Esophagus muscularis mucosa (tissue), 4 donors: ENCODE data around the gene SYMPK. TPM values are rescaled to one million over a fixed set of nuclear protein-coding genes. Genes with fewer than 3 reads are reported as not detected.
A peak's percentile ranks its signal among the peaks of the same experiment; 100 is the strongest.

Source experiments
- DNase-seq: peaks from one replicate; pipeline ENCODE4 v3.0.0-alpha.2; 2017; ENCODE audit errors: extremely low spot score
- H3K27ac ChIP-seq, 4 donors: fragments of 200-600 bp; sonication (generic); replicated peaks in 1 of 4; 1 replicate in 3 of 4; 2 replicates in 1 of 4; pipeline ENCODE4 v1.5.1; 2016 to 2019; ENCODE audit warnings: mild to moderate bottlenecking in 1 of 4
- H3K27me3 ChIP-seq, 4 donors: fragments of 200-600 bp; sonication (generic); one replicate each; pipeline versions ENCODE4 v1.5.1 to v1.6.0; 2016 to 2019
- H3K36me3 ChIP-seq, 4 donors: fragments of 200-600 bp; sonication (generic); one replicate each; pipeline ENCODE4 v1.5.1; 2016 to 2019
- H3K4me1 ChIP-seq, 4 donors: fragments of 200-600 bp; sonication (generic); one replicate each; pipeline ENCODE4 v1.5.1; 2016 to 2019
- H3K4me3 ChIP-seq, 4 donors: fragments of 200-600 bp; sonication (generic); 1 replicate in 2 of 4; 2 replicates in 2 of 4; pipeline ENCODE4 v1.5.1; 2016 to 2019; ENCODE audit warnings: mild to moderate bottlenecking in 4 of 4, moderate library complexity in 1 of 4
- H3K9me3 ChIP-seq, 4 donors: fragments of 200-600 bp; sonication (generic); 1 replicate in 3 of 4; 2 replicates in 1 of 4; pipeline ENCODE4 v1.5.1; 2016 to 2019
- CTCF ChIP-seq, 3 experiments: fragments of 200-600 bp in 2 of 3; fragments of 450-650 bp in 1 of 3; sonication (generic) in 2 of 3; IDR thresholded peaks; one replicate each; pipeline ENCODE4 v1.5.1; 2017 to 2019; ENCODE audit warnings: antibody characterized with exemption in 3 of 3, mild to moderate bottlenecking in 2 of 3, moderate library complexity in 1 of 3
- EP300 ChIP-seq: sonication (generic); formaldehyde crosslinking; IDR thresholded peaks from one replicate; pipeline ENCODE4 v1.6.1; 2017; ENCODE audit warnings: antibody characterized with exemption
- POLR2A ChIP-seq: fragments of 450-650 bp; IDR thresholded peaks from one replicate; pipeline ENCODE4 v1.6.1; 2017; ENCODE audit warnings: antibody characterized with exemption, moderate library complexity, mild to moderate bottlenecking, low read depth
- POLR2AphosphoS5 ChIP-seq, 2 donors: sonication (generic); formaldehyde crosslinking; IDR thresholded peaks; one replicate each; pipeline ENCODE4 v1.6.1; 2017; ENCODE audit warnings: antibody characterized with exemption in 2 of 2
- WGBS: methylation state at CpG from one replicate; pipeline ENCODE4 v1.1.5; 2018; 5-methylcytosine and 5-hydroxymethylcytosine counted together
- intact Hi-C: fragments of 100-400 bp; cut with DNase I; formaldehyde crosslinking; loops from one replicate; pipeline ENCODE4 v1.15.1; 2023
- total RNA-seq, 4 donors: library from RNA; depleted of rRNA; stranded (reverse); fragments of >200 nt; gene quantifications; one replicate each; pipeline versions ENCODE4 v1.1.0 to v1.2.1, GENCODE V29; 2016

SYMPK gene
- total RNA-seq, 4 donors from 2014 or later = 22.0 to 44.2 (median 36.6) TPM

- no peaks in the 10 kb centered on the region for H3K27me3 ChIP-seq
- H3K9me3 ChIP-seq = no peaks in the 10 kb centered on the region
- peaks cover 0 to 22% (median 11%) of the 10 kb centered on the region in 4 donors for H3K36me3 ChIP-seq
- peaks cover 48 to 85% (median 76%) of the 10 kb centered on the region in 4 donors for H3K4me1 ChIP-seq
- no peak for DNase-seq
- intact Hi-C loops = loop anchor here (2.0 kb wide), 2 partner anchors 49 to 75 kb away; partner anchors contain the start of gene QPCTL
- H3K4me3 ChIP-seq = peak overlapping the region; percentile 87 to 98 (median 92)
- no peak for TF ChIP-seq POLR2A
- TF ChIP-seq CTCF (IDR thresholded peaks at IDR 0.05) = peak in 1 of 3 experiments; percentile 4
- peak; percentile 63 to 74 for TF ChIP-seq POLR2AphosphoS5 (IDR thresholded peaks at IDR 0.05)
- WGBS = 3% methylated on average over 8 of the region's 102 CpGs
- peak overlapping the region; percentile 91 to 98 (median 97) for H3K27ac ChIP-seq
Measured at GRCh38 chr19:45767881-45768654, 94.9 kb downstream of the SYMPK start.

DNA sequence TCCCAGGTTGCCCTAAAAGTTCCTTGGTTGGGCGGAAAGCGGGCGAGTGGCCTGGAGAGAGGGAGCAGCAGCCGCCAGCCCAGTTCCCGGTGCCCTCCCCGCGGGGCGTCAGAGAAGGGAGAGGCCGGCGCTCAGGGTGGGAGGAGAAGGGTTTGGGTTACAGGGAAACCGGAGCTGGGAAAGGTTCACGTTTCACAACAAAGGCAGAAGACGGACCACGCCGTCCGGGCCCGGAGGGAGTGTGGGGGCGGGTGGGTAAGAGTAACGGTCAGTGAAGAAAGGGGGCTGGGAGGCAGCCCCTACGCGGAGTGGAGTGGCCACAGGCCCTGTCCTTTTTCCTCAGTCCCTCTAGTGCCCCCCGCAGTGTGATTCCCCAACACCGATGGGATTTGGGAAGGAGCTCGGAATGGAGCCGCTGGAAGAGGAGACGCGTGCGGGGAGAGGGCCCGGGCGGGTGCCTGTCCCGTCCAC, 95.5 kb downstream of the SYMPK start:
- 5% methylated on average over 18 of the region's 31 CpGs for WGBS
- H3K27me3 ChIP-seq = no peaks in the 10 kb centered on the region
- H3K4me3 ChIP-seq = peak overlapping the region; percentile 87 to 98 (median 92)
- H3K9me3 ChIP-seq = no peaks in the 10 kb centered on the region
- DNase-seq = no peak
- intact Hi-C loops = loop anchor here (2.0 kb wide), 2 partner anchors 49 to 75 kb away; partner anchors contain the start of gene QPCTL
- H3K36me3 ChIP-seq = peaks cover 0 to 16% (median 8%) of the 10 kb centered on the region in 4 donors
- H3K27ac ChIP-seq = peak overlapping the region; percentile 91 to 98 (median 97)
- peaks cover 48 to 84% (median 75%) of the 10 kb centered on the region in 4 donors for H3K4me1 ChIP-seq
- peak; percentile 66 for TF ChIP-seq POLR2A
- TF ChIP-seq POLR2AphosphoS5 (IDR thresholded peaks at IDR 0.05) = peak; percentile 84 to 95
- TF ChIP-seq EP300 = no peak

GRCh38 chr19:45766869-45767346, 96.0 kb downstream of the SYMPK start:
- Histone ChIP-seq H3K27me3 (no peaks in the 10 kb centered on the region), H3K4me1 (peaks cover 48 to 79% (median 70%) of the 10 kb centered on the region in 4 donors), H3K4me3 (peak overlapping the region; percentile 87 to 98 (median 92)), H3K36me3 (peaks cover 0 to 13% (median 5%) of the 10 kb centered on the region in 4 donors), H3K27ac (peak overlapping the region; percentile 91 to 98 (median 97)), H3K9me3 (no peaks in the 10 kb centered on the region)
- DNase-seq = no peak
- 34% methylated on average over 3 of the region's 24 CpGs for WGBS
- TF ChIP-seq EP300 (no peak), POLR2A (no peak), CTCF (IDR thresholded peaks at IDR 0.05) (no peak), POLR2AphosphoS5 (IDR thresholded peaks at IDR 0.05) (no peak)
- intact Hi-C loops = loop anchor here (2.0 kb wide), 2 partner anchors 48 to 74 kb away; partner anchors contain the start of gene QPCTL

GRCh38 chr19:45766296-45766868, 96.6 kb downstream of the SYMPK start:
- intact Hi-C loops = loop anchor here (2.0 kb wide), 2 partner anchors 48 to 74 kb away; partner anchors contain the start of gene QPCTL
- Histone ChIP-seq H3K9me3 (no peaks in the 10 kb centered on the region), H3K27me3 (no peaks in the 10 kb centered on the region), H3K27ac (peak overlapping the region; percentile 91 to 98 (median 97)), H3K4me3 (peak overlapping the region; percentile 87 to 98 (median 92)), H3K4me1 (peaks cover 45 to 74% (median 66%) of the 10 kb centered on the region in 4 donors), H3K36me3 (peaks cover 0 to 10% (median 3%) of the 10 kb centered on the region in 4 donors)
- WGBS = 60% methylated on average over 1 of the region's 17 CpGs
- DNase-seq = no peak
- TF ChIP-seq POLR2AphosphoS5 (IDR thresholded peaks at IDR 0.05) = no peak
- no peak for TF ChIP-seq POLR2A
- TF ChIP-seq CTCF (IDR thresholded peaks at IDR 0.05) = no peak
- no peak for TF ChIP-seq EP300
